Activated naive CD8-positive, alpha-beta T cell treated with anti-CD3 and anti-CD28 coated beads for 36 hours (primary cell): Measurements from ENCODE around the gene MSL2. TPM values are rescaled to one million over a fixed set of nuclear protein-coding genes. Genes with fewer than 3 reads are reported as not detected.
"Not testable (repeated sequence)": the region's sequence is repeated elsewhere in the genome, so short reads cannot be mapped to it uniquely, and the experiment has no call there.

Experiments
- DNase-seq: peaks from one replicate; pipeline ENCODE4 v3.0.0; 2021
- H3K27ac Mint-ChIP-seq: one replicate; pipeline ENCODE4 v1.8.0; 2022; ENCODE audit warnings: mild to moderate bottlenecking, moderate library complexity, mixed read lengths
- H3K27me3 Mint-ChIP-seq: one replicate; pipeline ENCODE4 v1.8.0; 2022; ENCODE audit warnings: mild to moderate bottlenecking, mixed read lengths
- H3K36me3 Mint-ChIP-seq: one replicate; pipeline ENCODE4 v1.8.0; 2021; ENCODE audit warnings: mild to moderate bottlenecking, mixed read lengths
- H3K4me1 Mint-ChIP-seq: one replicate; pipeline ENCODE4 v1.8.0; 2021; ENCODE audit warnings: mixed read lengths
- H3K4me3 Mint-ChIP-seq: one replicate; pipeline ENCODE4 v1.8.0; 2022; ENCODE audit warnings: mild to moderate bottlenecking, moderate library complexity, mixed read lengths
- H3K9me3 Mint-ChIP-seq: one replicate; pipeline ENCODE4 v1.8.0; 2022; ENCODE audit warnings: mixed read lengths
- total RNA-seq, 2 experiments: library from RNA; stranded (reverse); gene quantifications; one replicate each; pipeline ENCODE4 v1.2.3, GENCODE V29; 2021

The MSL2 gene
- total RNA-seq, 2 experiments from 2014 or later: 44.0 to 44.1 TPM

DNA sequence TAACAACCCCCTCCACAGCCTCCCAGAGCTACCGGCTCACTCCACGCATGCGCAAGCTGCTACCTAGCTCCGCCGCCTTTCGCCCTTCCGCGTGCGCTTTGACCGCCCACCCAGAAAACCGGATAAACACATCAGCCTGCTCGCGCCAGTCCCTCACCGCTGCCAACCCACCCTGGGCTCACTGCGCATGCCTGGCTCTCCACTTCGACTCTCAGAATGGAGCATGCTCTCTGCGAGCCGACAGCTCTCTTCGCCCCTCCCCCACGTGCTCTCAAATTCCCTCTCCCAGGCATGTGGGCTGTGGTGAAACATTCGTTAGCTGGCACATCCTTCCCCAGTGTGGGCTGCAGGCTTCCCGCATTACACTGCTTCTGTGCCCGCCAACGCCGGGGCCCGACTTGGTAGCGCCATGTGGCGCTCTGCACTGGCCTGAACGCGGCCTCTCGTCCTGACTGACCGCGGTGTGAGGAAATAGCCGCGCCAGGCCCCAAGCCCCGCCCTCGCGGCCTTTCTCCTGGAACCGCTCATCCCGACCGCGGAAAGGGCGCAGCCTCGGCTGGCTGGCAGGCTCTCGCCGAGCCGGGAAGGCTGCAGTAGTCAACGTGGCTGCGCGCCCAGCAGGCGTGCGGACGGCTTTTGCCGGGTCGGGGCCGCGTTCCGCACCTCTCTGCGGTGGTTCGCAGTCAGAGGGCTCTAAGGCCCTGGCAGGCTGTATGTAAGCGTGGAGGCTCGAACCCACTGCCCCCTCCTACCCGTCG is 445 bp upstream of the MSL2 start:
- H3K36me3 Mint-ChIP-seq: peaks cover 37% of the 10 kb centered on the region
- peaks cover 4% of the 10 kb centered on the region for H3K27me3 Mint-ChIP-seq
- DNase-seq: peak; percentile 99
- peaks cover 4% of the 10 kb centered on the region for H3K9me3 Mint-ChIP-seq
- peak overlapping the region; percentile 98 for H3K27ac Mint-ChIP-seq
- peak overlapping the region; percentile 87 for H3K4me3 Mint-ChIP-seq
- peaks cover 33% of the 10 kb centered on the region for H3K4me1 Mint-ChIP-seq

DNA sequence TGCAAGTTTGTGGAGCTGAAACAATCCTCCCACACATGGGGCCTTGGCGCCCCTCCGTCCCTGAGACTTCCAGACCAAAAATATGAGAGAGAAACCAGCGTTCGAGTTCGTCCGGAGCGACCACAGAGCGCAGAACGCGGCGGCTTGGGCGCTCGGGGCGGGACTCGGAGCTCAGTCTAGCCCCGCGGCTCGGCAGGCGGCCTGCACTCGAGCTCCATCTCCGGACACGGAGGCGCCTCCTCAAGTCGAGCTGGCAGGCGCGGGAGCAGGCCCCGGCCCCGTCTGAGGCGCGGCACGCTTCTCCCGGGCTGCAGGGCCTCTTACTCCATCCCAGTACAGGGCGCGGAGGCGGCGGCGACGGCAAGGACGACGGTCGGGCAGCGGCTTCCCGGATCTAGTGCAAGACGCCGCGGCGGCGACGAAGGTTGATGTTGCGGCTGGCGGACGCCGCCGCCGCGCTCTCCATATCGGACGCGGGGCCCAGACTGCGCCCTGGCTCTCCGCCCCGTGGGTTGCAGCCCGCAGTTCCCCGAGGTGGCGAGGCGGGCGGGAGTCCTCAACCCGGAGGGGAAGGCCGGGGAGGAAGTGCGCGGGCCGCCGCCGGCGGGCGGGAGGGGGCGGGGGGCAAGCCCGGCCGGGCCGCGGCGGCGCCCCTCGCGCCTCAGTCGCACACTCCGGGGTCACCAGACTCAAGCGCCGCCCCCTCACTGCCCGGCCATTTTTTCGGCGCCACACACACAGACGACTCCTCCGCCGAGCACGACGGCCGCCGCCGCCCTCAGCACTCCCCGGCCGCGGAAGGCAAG is 674 bp downstream of the MSL2 start:
- peak overlapping the region; percentile 87 for H3K4me3 Mint-ChIP-seq
- peaks cover 4% of the 10 kb centered on the region for H3K9me3 Mint-ChIP-seq
- DNase-seq: peak; percentile 66
- H3K4me1 Mint-ChIP-seq: peaks cover 43% of the 10 kb centered on the region
- peak overlapping the region; percentile 98 for H3K27ac Mint-ChIP-seq
- H3K36me3 Mint-ChIP-seq: peaks cover 47% of the 10 kb centered on the region
- peaks cover 4% of the 10 kb centered on the region for H3K27me3 Mint-ChIP-seq

GRCh38 chr3:136194409-136195257 is 1.5 kb downstream of the MSL2 start:
- H3K4me3 Mint-ChIP-seq: peak overlapping the region; percentile 87
- peaks cover 56% of the 10 kb centered on the region for H3K36me3 Mint-ChIP-seq
- H3K27ac Mint-ChIP-seq: peak overlapping the region; percentile 96
- peaks cover 4% of the 10 kb centered on the region for H3K27me3 Mint-ChIP-seq
- DNase-seq: peak; percentile 75
- peaks cover 48% of the 10 kb centered on the region for H3K4me1 Mint-ChIP-seq
- H3K9me3 Mint-ChIP-seq: peaks cover 4% of the 10 kb centered on the region

- peaks cover 4% of the 10 kb centered on the region for H3K27me3 Mint-ChIP-seq
- H3K27ac Mint-ChIP-seq: peak overlapping the region; percentile 96
- DNase-seq: no peak
- H3K4me3 Mint-ChIP-seq: peak overlapping the region; percentile 87
- H3K9me3 Mint-ChIP-seq: peaks cover 4% of the 10 kb centered on the region
- H3K4me1 Mint-ChIP-seq: peaks cover 58% of the 10 kb centered on the region
- H3K36me3 Mint-ChIP-seq: peaks cover 60% of the 10 kb centered on the region
These were observed 2.7 kb downstream of the MSL2 start for GRCh38 chr3:136193278-136194054.

GRCh38 chr3:136192831-136193230 is 3.3 kb downstream of the MSL2 start:
- peaks cover 60% of the 10 kb centered on the region for H3K36me3 Mint-ChIP-seq
- peaks cover 60% of the 10 kb centered on the region for H3K4me1 Mint-ChIP-seq
- H3K27me3 Mint-ChIP-seq: peaks cover 4% of the 10 kb centered on the region
- H3K27ac Mint-ChIP-seq: peak overlapping the region; percentile 96
- no peaks in the 10 kb centered on the region for H3K9me3 Mint-ChIP-seq
- peak overlapping the region; percentile 87 for H3K4me3 Mint-ChIP-seq
- no peak for DNase-seq

GRCh38 chr3:136192195-136192594 is 3.9 kb downstream of the MSL2 start:
- DNase-seq, H3K9me3 Mint-ChIP-seq, H3K27me3 Mint-ChIP-seq: not testable (repeated sequence)
- peaks cover 60% of the 10 kb centered on the region for H3K36me3 Mint-ChIP-seq
- peaks cover 58% of the 10 kb centered on the region for H3K4me1 Mint-ChIP-seq
- H3K4me3 Mint-ChIP-seq: peak overlapping the region; percentile 87
- peak overlapping the region; percentile 65 for H3K27ac Mint-ChIP-seq

GRCh38 chr3:136189859-136190617 is 6.1 kb downstream of the MSL2 start:
- H3K9me3 Mint-ChIP-seq: no peaks in the 10 kb centered on the region
- H3K27ac Mint-ChIP-seq: no peak overlapping the region
- no peaks in the 10 kb centered on the region for H3K27me3 Mint-ChIP-seq
- peaks cover 71% of the 10 kb centered on the region for H3K4me1 Mint-ChIP-seq
- peak overlapping the region; percentile 87 for H3K4me3 Mint-ChIP-seq
- H3K36me3 Mint-ChIP-seq: peaks cover 53% of the 10 kb centered on the region
- DNase-seq: no peak

DNA sequence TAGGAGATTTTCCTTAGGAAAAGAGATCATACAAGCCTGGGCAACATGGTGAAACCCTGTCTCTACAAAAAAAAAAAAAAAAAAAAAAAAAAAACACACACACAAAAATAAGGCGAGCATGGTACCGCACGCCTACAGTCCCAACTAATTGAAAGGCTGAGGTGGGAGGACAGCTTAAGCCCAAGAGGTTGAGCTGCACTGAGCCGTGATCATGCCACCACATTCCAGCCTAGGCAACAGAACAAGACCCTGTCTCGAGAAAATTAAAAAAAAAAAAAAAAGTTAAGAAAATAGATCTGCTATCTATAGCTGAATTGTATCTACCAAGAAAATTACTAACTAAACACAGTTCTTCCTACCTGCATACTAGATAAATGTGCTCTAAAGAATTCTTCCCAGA is 7.1 kb downstream of the MSL2 start:
- H3K4me3 Mint-ChIP-seq: no peak overlapping the region
- no peaks in the 10 kb centered on the region for H3K9me3 Mint-ChIP-seq
- H3K4me1 Mint-ChIP-seq: peaks cover 80% of the 10 kb centered on the region
- H3K36me3 Mint-ChIP-seq: peaks cover 43% of the 10 kb centered on the region
- no peak for DNase-seq
- H3K27ac Mint-ChIP-seq: no peak overlapping the region
- no peaks in the 10 kb centered on the region for H3K27me3 Mint-ChIP-seq

DNA sequence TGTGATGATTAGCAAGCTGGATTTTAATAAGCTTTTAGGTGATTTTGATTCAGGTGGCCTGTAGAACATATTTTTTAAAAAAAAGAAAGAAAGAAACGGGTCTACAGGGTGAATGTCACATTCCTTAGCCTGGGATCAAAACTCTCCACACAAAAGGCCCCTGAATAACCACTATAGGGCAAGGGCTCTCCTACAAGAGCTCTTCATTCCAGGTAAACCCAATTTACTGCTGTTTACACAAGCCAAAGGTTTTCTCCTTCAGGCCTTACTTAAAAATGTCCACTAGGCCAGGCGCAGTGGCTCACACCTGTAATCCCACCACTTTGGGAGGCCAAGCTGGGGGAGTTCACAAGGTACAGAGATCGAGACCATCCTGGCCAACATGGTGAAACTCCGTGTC is 8.3 kb downstream of the MSL2 start:
- Mint-ChIP-seq H3K4me3 (no peak overlapping the region), H3K4me1 (peaks cover 84% of the 10 kb centered on the region), H3K9me3 (no peaks in the 10 kb centered on the region), H3K27ac (no peak overlapping the region), H3K27me3 (no peaks in the 10 kb centered on the region), H3K36me3 (peaks cover 38% of the 10 kb centered on the region)
- DNase-seq: no peak

DNA sequence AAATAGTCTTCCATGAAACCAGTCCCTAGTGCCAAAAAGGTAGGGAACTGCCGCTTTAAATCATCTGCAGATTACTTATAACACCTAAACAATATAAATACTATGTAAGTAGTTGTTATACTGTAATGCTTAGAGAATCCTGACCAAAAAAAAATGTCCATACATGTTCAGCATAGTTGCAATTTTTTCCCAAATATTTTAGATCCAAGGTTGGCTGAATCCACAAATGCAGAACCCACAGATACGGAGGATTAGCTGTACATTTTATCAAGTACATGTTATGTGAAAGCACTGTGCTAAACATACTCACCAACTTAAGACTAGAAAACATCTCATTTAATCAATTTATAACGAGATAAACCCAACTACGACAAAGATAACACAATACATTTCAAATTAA is 9.3 kb downstream of the MSL2 start:
- no peak overlapping the region for H3K27ac Mint-ChIP-seq
- H3K4me3 Mint-ChIP-seq: peak overlapping the region; percentile 8
- no peaks in the 10 kb centered on the region for H3K27me3 Mint-ChIP-seq
- no peaks in the 10 kb centered on the region for H3K9me3 Mint-ChIP-seq
- DNase-seq: no peak
- H3K36me3 Mint-ChIP-seq: peaks cover 34% of the 10 kb centered on the region
- peaks cover 85% of the 10 kb centered on the region for H3K4me1 Mint-ChIP-seq

- Mint-ChIP-seq H3K4me1 (peaks cover 83% of the 10 kb centered on the region), H3K27me3 (no peaks in the 10 kb centered on the region), H3K4me3 (no peak overlapping the region), H3K36me3 (peaks cover 29% of the 10 kb centered on the region), H3K9me3 (no peaks in the 10 kb centered on the region), H3K27ac (no peak overlapping the region)
- DNase-seq: no peak
These were observed 9.8 kb downstream of the MSL2 start for GRCh38 chr3:136186344-136186743.

DNA sequence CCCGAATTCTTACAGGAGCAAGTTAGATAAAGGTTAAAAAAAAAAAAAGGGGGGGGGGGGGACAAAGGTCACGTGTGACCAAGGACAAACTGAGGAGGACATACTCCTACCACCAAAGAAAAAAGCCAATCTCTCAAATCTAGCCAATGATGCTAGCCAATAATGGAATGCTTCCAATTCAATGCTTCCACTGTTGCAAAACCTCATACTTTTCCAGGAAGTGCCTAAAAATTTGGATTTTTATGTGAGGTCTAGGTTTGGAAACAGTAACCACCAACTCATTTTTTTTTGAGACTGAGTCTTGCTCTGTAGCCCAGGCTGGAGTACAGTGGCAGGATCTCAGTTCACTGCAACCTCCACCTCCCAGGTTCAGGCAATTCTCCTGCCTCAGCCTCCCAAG is 11.4 kb downstream of the MSL2 start:
- H3K36me3 Mint-ChIP-seq: peaks cover 13% of the 10 kb centered on the region
- peak overlapping the region; percentile 58 for H3K27ac Mint-ChIP-seq
- DNase-seq: no peak
- H3K27me3 Mint-ChIP-seq: no peaks in the 10 kb centered on the region
- peaks cover 82% of the 10 kb centered on the region for H3K4me1 Mint-ChIP-seq
- no peak overlapping the region for H3K4me3 Mint-ChIP-seq
- no peaks in the 10 kb centered on the region for H3K9me3 Mint-ChIP-seq

- Mint-ChIP-seq H3K9me3 (no peaks in the 10 kb centered on the region), H3K27ac (no peak overlapping the region), H3K27me3 (no peaks in the 10 kb centered on the region), H3K4me3 (no peak overlapping the region), H3K36me3 (peaks cover 7% of the 10 kb centered on the region), H3K4me1 (peaks cover 70% of the 10 kb centered on the region)
- no peak for DNase-seq
These were observed 14.4 kb downstream of the MSL2 start for GRCh38 chr3:136181741-136182140.

DNA sequence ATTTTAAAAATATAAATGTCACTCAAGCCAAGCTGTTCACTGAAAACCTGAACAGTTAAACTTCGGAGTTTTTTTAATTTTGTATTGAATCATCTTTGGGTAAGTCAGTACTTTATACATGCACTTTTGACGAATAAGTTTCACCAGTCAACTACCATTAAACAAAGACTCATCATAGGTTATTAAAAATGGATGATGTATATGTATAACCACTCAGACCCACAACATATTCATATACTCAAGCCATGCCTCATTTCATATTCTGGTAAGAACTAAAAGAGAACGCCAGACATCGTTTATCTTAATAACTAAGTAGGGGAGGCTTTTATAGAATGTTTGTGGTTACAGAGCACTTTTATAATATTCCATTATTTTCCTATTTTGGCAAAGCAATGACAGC is 18.3 kb downstream of the MSL2 start:
- Mint-ChIP-seq H3K9me3 (no peaks in the 10 kb centered on the region), H3K27ac (no peak overlapping the region), H3K4me3 (no peak overlapping the region), H3K4me1 (peaks cover 48% of the 10 kb centered on the region), H3K36me3 (peaks cover 5% of the 10 kb centered on the region), H3K27me3 (no peaks in the 10 kb centered on the region)
- no peak for DNase-seq
